ENCODE results near the gene ATP2B3.

Gene ATP2B3

DNA sequence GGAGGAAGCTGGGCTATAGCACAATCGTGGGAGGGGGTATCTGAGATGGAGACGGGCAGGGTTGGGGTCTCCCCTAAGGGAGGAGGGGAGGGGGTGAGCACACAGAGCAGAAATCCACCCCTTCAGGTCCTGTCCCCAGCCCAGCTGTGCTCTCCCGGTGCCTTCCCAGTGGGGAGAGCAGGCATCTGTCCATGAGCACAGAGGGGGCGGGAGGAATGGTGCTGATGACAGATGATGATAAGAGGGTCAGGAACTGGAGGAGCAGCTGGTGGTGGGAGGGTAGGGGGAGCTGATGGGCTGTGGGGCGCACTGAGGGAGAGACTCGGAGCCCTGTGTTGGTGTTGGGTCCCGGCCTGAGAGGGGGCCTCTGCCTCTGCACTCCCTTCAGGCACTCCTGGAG, 8.6 kb downstream of the ATP2B3 start:
- Histone ChIP-seq H3K27ac (ENCODE audit: low read depth, low read length, poor library complexity, severe bottlenecking) (no peak overlapping the region), H3K9ac (ENCODE audit: low read length) (no peak overlapping the region), H3K9me2 (ENCODE audit: low read depth, low read length) (no peaks in the 10 kb centered on the region), H3K36me3 (ENCODE audit: insufficient read depth, low read length) (no peaks in the 10 kb centered on the region), H3K9me3 (ENCODE audit: low read length) (no peaks in the 10 kb centered on the region), H3K4me2 (ENCODE audit: low read length) (no peak overlapping the region), H3K4me1 (ENCODE audit: insufficient read depth, low read length, severe bottlenecking) (no peaks in the 10 kb centered on the region), H3F3A (ENCODE audit: insufficient read depth, low read length) (no peaks in the 10 kb centered on the region), H3K79me2 (ENCODE audit: insufficient read depth, low read length) (no peaks in the 10 kb centered on the region), H4K20me1 (ENCODE audit: insufficient read depth, low read length) (no peaks in the 10 kb centered on the region), H3K4me3 (ENCODE audit: low read depth, low read length, poor library complexity, severe bottlenecking) (no peak overlapping the region), H2AFZ (ENCODE audit: low read length) (no peak overlapping the region), H3K27me3 (ENCODE audit: insufficient read depth, low read length) (no peaks in the 10 kb centered on the region)
- no peak for TF ChIP-seq EZH2 (IDR thresholded peaks at IDR 0.05; ENCODE audit: borderline replicate concordance, low read length)
- TF ChIP-seq, protein P1, sequence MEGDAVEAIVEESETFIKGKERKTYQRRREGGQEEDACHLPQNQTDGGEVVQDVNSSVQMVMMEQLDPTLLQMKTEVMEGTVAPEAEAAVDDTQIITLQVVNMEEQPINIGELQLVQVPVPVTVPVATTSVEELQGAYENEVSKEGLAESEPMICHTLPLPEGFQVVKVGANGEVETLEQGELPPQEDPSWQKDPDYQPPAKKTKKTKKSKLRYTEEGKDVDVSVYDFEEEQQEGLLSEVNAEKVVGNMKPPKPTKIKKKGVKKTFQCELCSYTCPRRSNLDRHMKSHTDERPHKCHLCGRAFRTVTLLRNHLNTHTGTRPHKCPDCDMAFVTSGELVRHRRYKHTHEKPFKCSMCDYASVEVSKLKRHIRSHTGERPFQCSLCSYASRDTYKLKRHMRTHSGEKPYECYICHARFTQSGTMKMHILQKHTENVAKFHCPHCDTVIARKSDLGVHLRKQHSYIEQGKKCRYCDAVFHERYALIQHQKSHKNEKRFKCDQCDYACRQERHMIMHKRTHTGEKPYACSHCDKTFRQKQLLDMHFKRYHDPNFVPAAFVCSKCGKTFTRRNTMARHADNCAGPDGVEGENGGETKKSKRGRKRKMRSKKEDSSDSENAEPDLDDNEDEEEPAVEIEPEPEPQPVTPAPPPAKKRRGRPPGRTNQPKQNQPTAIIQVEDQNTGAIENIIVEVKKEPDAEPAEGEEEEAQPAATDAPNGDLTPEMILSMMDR (IDR thresholded peaks at IDR 0.05; ENCODE audit: low read length) = no peak

DNA sequence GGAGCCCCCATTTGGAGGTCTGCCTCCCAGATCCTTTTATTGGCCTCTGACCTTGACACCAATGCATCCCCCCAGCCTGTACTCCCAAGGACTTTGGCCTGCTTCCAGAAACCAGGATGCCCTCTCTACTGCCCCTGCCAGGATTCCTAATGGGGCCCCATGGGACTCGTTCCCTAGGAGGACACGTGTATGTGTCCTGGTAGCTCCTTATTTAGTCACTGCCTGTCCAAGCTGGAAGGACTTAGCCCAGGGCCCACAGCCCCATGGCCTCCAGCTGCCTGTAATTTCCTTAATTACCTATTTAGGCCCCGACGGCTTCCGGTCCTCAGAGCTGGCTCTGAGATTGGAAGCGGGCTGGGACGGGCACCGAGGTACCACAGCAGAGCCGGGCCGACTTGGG, 9.4 kb downstream of the ATP2B3 start:
- no peaks in the 10 kb centered on the region for H3K36me3 ChIP-seq (ENCODE audit: insufficient read depth, low read length)
- no peaks in the 10 kb centered on the region for H3K79me2 ChIP-seq (ENCODE audit: insufficient read depth, low read length)
- no peaks in the 10 kb centered on the region for H3K4me1 ChIP-seq (ENCODE audit: insufficient read depth, low read length, severe bottlenecking)
- H3K9ac ChIP-seq (ENCODE audit: low read length) = no peak overlapping the region
- no peaks in the 10 kb centered on the region for H3K9me2 ChIP-seq (ENCODE audit: low read depth, low read length)
- TF ChIP-seq, protein P1 (IDR thresholded peaks at IDR 0.05; ENCODE audit: low read length) = no peak
- TF ChIP-seq EZH2 (IDR thresholded peaks at IDR 0.05; ENCODE audit: borderline replicate concordance, low read length) = no peak
- H3F3A ChIP-seq (ENCODE audit: insufficient read depth, low read length) = no peaks in the 10 kb centered on the region
- H3K4me3 ChIP-seq (ENCODE audit: low read depth, low read length, poor library complexity, severe bottlenecking) = no peak overlapping the region
- H4K20me1 ChIP-seq (ENCODE audit: insufficient read depth, low read length) = no peaks in the 10 kb centered on the region
- no peaks in the 10 kb centered on the region for H3K27me3 ChIP-seq (ENCODE audit: insufficient read depth, low read length)
- no peak overlapping the region for H3K4me2 ChIP-seq (ENCODE audit: low read length)
- no peak overlapping the region for H2AFZ ChIP-seq (ENCODE audit: low read length)
- no peak overlapping the region for H3K27ac ChIP-seq (ENCODE audit: low read depth, low read length, poor library complexity, severe bottlenecking)
- H3K9me3 ChIP-seq (ENCODE audit: low read length) = no peaks in the 10 kb centered on the region

DNA sequence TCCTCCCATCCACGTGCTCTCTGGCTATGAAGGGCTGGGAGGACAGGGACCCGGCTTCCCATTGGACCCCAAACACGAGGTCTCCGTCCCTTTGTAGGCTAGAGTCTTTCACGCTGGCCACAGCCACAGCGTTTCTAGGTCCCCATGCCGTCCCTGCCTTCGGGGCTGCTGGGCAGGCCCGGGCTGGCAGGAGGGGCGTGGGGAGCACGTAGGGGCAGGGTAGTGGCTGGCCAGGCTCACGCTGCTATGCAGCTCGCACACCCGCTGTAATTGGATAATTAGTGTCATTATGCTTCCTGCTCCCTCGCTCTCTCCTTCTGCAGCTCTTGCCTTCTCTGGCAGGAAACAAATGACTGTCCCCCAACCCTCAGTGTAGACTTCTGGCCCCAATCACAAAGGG, 9.8 kb downstream of the ATP2B3 start:
- no peaks in the 10 kb centered on the region for H4K20me1 ChIP-seq (ENCODE audit: insufficient read depth, low read length)
- H3K9me2 ChIP-seq (ENCODE audit: low read depth, low read length) = no peaks in the 10 kb centered on the region
- TF ChIP-seq EZH2 (IDR thresholded peaks at IDR 0.05; ENCODE audit: borderline replicate concordance, low read length) = no peak
- TF ChIP-seq, protein P1 (IDR thresholded peaks at IDR 0.05; ENCODE audit: low read length) = no peak
- H3F3A ChIP-seq (ENCODE audit: insufficient read depth, low read length) = no peaks in the 10 kb centered on the region
- H3K4me1 ChIP-seq (ENCODE audit: insufficient read depth, low read length, severe bottlenecking) = no peaks in the 10 kb centered on the region
- no peaks in the 10 kb centered on the region for H3K36me3 ChIP-seq (ENCODE audit: insufficient read depth, low read length)
- no peak overlapping the region for H3K4me2 ChIP-seq (ENCODE audit: low read length)
- no peak overlapping the region for H2AFZ ChIP-seq (ENCODE audit: low read length)
- H3K27ac ChIP-seq (ENCODE audit: low read depth, low read length, poor library complexity, severe bottlenecking) = no peak overlapping the region
- no peaks in the 10 kb centered on the region for H3K27me3 ChIP-seq (ENCODE audit: insufficient read depth, low read length)
- H3K4me3 ChIP-seq (ENCODE audit: low read depth, low read length, poor library complexity, severe bottlenecking) = no peak overlapping the region
- H3K9ac ChIP-seq (ENCODE audit: low read length) = no peak overlapping the region
- no peaks in the 10 kb centered on the region for H3K9me3 ChIP-seq (ENCODE audit: low read length)
- H3K79me2 ChIP-seq (ENCODE audit: insufficient read depth, low read length) = no peaks in the 10 kb centered on the region

All from OCI-LY1 (cell line).